HG02884 (cell line): Measurements from ENCODE around the gene HNRNPCL1.
"Not testable (repeated sequence)": the region's sequence is repeated elsewhere in the genome, so short reads cannot be mapped to it uniquely, and the experiment has no call there.

Experiments
- ATAC-seq: cut with Tn5 transposase; IDR thresholded peaks from one replicate; pipeline ENCODE4 v1.9.1; 2021; ENCODE audit warnings: mild to moderate bottlenecking, moderate library complexity; ENCODE audit not compliant: unreplicated experiment

Gene HNRNPCL1

DNA sequence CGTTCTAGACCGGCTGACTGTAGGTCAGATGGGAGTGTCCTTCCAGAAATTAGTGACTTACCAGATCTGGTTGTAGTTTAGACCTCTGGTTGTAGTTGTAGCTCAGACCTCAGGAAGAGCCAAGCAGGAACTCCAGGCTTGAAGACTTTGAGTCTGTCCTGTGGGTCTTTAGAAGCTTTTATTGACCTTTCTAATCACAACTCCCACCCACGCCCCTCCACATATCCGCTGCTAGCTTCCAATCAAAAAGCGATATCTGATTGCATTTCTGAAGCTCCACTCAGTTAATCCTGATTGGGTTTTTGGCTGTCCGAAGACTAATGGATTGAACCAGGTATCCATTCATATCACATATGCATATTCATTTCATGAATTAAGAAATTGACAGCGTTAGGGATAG is at the start of gene HNRNPCL1:
HNRNPCL1 (minus strand) TSS at position 101 of the 400 bp plus-strand sequence. CDS start 431 bp downstream, outside the sequence.
- ATAC-seq: not testable (repeated sequence)

DNA sequence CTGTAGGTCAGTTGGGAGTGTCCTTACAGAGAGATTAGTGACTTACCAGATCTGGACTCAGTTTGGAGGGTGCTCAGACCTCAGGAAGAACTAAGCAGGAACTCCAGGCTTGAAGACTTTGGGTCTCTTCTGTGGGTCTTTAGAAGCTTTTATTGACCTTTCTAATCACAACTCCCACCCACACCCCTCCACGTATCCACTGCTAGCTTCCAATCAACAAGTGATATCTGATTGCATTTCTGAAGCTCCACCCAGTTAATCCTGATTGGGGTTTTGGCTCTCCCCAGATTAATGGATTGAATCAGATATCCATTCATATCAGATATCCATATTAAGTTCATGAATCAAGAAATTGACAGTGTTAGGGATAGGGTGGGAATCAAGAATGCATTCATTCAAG is 49.6 kb upstream of the HNRNPCL1 start, which contains the start of gene PRAMEF10:
PRAMEF10 (minus strand) TSS at position 101 of the 400 bp plus-strand sequence. CDS start 2,423 bp downstream, outside the sequence.
- ATAC-seq: not testable (repeated sequence)

DNA sequence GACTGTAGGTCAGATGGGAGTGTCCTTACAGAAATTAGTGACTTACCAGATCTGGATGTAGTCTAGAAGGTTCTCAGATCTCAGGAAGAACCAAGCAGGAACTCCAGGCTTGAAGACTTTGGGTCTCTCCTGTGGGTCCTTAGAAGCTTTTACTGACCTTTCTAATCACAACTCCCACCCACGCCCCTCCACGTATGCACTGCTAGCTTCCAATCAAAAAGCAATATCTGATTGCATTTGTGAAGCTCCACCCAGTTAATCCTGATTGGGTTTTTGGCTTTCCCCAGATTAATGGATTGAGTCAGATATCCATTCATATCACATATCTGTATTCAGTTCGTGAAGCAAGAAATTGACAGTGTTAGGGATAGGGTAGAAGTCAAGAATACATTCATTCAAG is 37.6 kb upstream of the HNRNPCL1 start, which contains the start of gene PRAMEF4:
PRAMEF4 (minus strand) TSS at position 101 of the 400 bp plus-strand sequence. CDS start 2,807 bp downstream, outside the sequence.
- not testable (repeated sequence) for ATAC-seq

DNA sequence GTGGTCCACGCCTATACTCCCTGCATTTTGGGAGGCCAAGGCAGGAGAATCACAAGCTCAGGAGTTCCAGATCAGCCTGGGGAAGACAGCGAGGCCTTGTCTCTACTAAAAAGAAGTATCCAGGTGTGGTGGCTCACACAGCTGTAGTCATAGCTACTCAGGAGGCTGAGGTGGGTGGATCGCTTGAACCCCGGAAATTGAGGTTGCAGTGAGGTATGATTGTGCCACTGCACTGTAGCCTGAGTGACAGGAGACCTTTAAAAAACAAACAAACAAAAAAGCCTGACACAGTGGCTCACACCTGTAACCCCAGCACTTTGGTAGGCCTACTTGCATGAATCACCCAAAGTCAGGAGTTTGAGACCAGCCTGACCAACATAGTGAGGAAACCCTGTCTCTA is 29.9 kb upstream of the HNRNPCL1 start:
- ATAC-seq: not testable (repeated sequence)

DNA sequence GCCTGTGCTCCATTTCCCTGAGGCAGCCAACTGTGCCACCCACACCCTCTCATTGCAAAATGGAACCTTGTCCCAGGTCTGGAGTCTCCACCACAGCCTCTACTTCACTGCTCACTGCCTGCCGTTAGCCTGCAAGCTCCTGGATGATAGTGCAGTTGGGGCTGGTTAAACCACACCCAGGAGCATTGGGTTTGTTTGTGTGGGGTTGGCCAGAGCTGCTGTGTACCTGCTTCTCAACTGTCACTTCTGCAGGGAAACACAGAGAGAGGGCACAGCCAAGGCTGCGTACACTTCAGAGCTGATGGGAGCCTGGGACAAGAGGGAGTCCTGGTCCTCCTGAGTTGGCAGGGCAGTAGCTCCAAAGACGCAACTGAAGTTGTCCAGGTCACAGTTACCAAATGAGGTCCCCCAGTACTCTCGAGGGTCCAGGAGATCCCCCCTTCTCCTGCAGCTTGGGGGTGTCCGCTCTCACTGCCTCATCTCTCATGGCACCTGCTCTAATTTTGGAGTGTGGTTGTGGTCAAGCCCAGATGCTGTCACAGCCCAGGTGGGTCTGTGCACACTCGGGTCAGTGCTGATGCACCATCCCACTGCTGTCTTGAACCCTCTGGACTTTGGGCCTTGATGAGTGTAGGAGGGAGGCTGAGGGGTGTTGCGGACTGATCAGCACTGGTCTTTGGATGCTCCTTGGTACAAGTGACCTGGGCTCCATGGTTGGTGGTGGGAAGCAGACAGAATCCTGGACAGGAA is 14.8 kb upstream of the HNRNPCL1 start:
- not testable (repeated sequence) for ATAC-seq

DNA sequence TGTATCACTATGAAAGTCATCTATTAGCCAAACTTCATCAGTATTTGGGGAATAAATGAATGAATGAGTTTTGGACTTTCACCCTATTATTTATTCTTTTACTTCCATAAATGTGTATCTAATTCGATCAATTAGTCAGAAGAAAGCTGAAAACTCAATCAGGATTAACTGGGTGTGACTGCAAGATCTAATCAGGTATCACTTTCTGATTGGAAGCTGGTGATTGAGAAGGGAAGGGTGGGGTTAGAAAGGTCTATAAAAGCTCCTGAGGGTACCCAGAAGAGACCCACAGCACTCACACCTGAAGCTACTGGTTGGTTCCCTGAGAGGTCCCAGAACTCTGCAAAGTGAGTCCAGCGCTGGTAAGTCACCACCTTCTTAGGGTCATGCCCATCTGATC is 8.3 kb upstream of the HNRNPCL1 start, which contains the start of gene PRAMEF2:
PRAMEF2 (plus strand) TSS at position 301 of the 400 bp plus-strand sequence. CDS start 1,924 bp downstream, outside the sequence.
- not testable (repeated sequence) for ATAC-seq

DNA sequence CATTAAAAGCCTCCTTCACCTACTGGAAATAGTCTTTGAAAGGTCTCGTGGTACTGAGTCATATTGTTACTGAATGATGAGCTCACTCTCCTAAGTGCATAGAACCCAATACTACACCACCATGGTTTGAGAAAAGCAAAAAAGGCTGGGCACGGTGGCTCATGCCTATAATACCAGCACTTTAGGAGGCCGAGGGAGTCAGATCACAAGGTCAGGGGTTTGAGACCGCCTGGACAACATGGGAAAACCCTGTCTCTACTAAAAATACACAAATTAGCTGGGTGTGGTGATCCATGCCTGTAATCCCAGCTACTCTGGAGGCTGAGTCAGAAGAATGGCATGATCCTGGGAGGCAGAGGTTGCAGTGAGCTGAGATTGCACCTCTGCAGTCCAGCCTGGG is 3.3 kb upstream of the HNRNPCL1 start:
- no peak for ATAC-seq

DNA sequence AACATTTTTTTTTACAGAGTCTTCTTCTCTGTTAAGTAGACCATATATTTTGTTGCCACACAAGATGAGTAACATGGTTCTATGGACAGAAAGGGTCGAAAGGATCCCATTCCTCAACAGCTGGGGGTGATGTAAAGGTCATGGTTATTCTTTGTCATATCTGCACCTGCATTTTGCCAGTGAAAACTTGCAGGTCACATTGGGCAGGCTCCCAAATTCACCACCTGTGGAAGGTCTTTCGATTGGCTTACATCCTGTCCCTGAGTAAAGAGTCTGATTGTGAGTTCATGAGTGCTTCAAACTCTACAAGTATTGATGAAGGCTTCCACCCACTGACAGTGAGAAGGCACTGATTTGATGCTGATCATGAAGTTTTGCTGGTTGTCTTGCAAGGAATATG is 15.3 kb downstream of the HNRNPCL1 start:
- not testable (repeated sequence) for ATAC-seq

DNA sequence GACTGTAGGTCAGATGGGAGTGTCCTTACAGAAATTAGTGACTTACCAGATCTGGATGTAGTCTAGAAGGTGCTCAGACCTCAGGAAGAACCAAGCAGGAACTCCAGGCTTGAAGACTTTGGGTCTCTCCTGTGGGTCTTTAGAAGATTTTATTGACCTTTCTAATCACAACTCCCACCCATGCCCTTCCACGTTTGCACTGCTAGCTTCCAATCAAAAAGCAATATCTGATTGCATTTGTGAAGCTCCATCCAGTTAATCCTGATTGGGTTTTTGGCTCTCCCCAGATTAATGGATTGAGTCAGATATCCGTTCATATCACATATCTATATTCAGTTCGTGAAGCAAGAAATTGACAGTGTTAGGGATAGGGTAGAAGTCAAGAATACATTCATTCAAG is 17.2 kb downstream of the HNRNPCL1 start, which contains the start of gene PRAMEF11:
PRAMEF11 (minus strand) TSS at position 101 of the 400 bp plus-strand sequence. CDS start 2,621 bp downstream, outside the sequence.
- ATAC-seq: not testable (repeated sequence)

DNA sequence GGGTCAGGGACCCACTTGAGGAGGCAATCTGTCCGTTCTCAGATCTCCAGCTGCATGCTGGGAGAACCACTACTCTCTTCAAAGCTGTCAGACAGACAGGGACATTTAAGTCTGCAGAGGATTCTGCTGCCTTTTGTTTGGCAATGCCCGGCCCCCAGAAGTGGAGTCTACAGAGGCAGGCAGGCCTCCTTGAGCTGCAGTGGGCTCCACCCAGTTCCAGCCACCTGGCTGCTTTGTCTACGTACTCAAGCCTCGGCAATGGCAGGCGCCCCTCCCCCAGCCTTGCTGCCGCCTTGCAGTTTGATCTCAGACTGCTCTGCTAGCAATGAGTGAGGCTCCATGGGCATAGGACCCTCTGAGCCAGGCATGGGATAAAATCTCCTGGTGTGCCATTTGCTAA is 29.5 kb downstream of the HNRNPCL1 start:
- not testable (repeated sequence) for ATAC-seq

DNA sequence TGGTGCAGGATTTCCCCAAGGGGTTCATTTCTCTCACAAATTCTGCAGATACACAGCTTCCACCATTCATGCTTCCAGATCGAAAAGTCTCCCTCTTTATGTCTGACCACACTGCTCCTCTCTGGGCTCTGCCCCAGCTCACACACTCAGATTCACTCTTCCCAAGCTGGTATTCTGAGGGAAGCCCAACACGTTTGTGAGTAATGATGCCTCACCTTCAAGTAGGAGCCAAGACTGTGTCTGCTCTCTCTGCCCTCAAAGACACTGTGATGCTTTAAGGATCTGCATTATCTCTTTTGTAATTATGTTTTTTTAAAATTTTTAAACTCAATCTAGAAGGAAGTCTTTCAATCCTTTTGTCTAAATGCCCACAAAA is 37.1 kb downstream of the HNRNPCL1 start:
- no peak for ATAC-seq

DNA sequence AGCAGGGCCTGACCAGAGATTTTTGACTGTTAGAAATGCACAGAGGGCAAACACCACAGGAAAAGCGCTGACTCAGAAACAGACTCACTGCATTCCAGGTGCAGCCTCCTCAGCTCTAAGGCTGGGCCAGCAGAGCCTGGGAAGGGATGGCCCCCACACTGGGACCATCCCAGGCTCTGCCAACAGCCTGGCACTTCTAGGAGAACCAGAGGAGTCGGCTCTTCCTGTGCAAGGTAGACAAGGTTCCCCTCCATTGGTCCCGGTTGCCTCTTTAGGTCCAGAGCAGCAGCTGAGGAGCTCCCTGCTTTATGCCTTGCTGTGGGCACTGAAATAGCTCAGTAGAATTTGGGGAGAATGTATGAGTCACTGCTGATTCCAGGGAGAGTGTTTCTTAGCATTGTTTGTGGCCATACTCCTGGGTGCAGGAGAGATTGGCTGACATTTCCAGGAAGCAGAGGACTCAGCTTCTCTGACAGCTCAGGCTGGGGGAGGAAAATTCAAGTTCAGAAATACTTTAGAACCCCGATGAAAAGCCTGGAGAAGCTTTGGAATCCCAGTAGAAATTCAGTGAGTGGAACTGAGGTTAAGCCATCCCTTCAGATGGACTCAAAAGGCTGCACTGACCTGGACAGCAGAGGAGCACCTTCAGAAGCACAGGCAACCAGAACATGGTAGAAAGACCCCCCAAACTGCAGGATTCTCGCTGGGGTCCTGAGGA is 37.7 kb downstream of the HNRNPCL1 start:
- ATAC-seq: no peak

DNA sequence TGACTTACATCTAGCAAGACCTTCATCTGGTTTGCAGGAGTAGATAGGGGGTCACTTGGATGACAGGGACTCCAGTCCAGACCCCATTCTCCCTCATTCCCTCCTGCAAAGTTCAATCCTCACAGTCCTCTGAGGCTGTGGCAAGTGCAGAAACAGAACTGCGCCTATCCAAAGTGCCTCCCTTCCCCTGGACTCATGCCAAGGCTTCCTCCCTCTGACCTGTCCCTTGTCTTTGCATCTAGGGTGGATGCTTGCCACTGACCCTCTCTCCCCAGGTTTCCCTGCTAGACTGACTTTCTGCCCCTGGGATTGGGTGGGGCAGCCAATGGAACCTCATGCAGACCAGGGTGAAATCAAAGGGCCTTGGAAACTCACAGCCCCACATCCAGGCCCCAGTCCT is 38.6 kb downstream of the HNRNPCL1 start:
- ATAC-seq: no peak

DNA sequence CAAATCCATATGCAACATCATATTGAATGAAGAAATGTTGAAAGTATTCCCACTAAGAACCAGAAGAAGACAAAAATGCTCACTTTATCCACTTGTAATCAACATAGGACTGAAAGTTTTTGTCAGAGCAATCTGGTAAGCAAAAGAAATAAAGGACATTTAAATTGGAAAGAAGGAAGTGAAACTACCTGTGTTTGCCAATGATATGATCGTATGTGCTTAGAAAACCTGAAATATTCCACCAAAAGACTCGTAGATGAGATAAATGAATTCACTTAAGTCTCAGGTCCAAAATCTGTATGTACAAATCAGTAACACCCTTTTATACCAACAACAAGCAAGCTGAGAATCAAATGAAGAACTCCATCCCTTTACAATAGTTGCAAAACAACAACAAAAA is 48.8 kb downstream of the HNRNPCL1 start:
- no peak for ATAC-seq

DNA sequence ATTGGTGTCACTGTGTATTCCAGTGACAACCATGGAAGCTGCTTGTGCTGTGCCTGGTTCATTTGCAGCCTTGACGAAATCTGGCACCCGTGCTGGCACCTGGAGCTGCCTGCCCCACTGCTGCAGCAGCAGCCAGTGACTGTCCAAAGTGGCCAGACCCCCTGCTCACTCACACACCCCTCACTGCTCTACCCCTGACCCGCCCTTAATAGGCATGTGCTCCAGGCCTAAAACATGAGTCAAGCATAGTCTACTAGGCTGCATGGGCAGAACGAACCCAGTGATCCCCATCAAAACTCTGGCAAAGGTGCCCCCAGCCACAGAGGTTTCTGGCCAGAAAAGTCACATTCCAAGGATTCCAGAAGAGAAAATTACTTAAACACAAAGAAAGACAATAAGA is 49.6 kb downstream of the HNRNPCL1 start:
- no peak for ATAC-seq
